Prostate gland (tissue), 2 donors: ENCODE measurements around the gene GPRIN3. TPM values are rescaled to one million over a fixed set of nuclear protein-coding genes. Genes with fewer than 3 reads are reported as not detected.

Experiments
- DNase-seq: peaks from one replicate; pipeline ENCODE4 v3.0.0-alpha.2; 2019; ENCODE audit warnings: low spot score
- H3K27ac ChIP-seq, 2 donors: fragments of 200-600 bp; sonication (generic); 2 replicates each; pipeline ENCODE4 v1.5.1; 2017 to 2019
- H3K27me3 ChIP-seq: fragments of 200-600 bp; sonication (generic); replicated peaks from 2 replicates; pipeline ENCODE4 v1.5.1; 2019; ENCODE audit not compliant: insufficient read depth
- H3K36me3 ChIP-seq, 2 donors: fragments of 200-600 bp; sonication (generic); 1 replicate in 1 of 2; 2 replicates in 1 of 2; pipeline versions ENCODE4 v1.5.1 to v1.8.1; 2017 to 2019
- H3K4me1 ChIP-seq: fragments of 200-600 bp; sonication (generic); replicated peaks from 2 replicates; pipeline ENCODE4 v1.5.1; 2019
- H3K4me3 ChIP-seq, 2 donors: fragments of 200-600 bp; sonication (generic); 2 replicates each; pipeline ENCODE4 v1.5.1; 2017 to 2019
- H3K9me3 ChIP-seq: fragments of 200-600 bp; sonication (generic); 2 replicates; pipeline ENCODE4 v1.5.1; 2017
- CTCF ChIP-seq, 4 experiments: fragments of 200-600 bp in 2 of 4; fragments of 450-650 bp in 2 of 4; sonication (generic) in 2 of 4; IDR thresholded peaks; 1 replicate in 3 of 4; 2 replicates in 1 of 4; pipeline ENCODE4 v1.5.1; 2016 to 2019; ENCODE audit warnings: antibody characterized with exemption in 4 of 4, mild to moderate bottlenecking in 2 of 4, moderate library complexity in 2 of 4
- POLR2A ChIP-seq: fragments of 450-650 bp; IDR thresholded peaks from one replicate; pipeline ENCODE4 v1.6.1; 2016; ENCODE audit warnings: antibody characterized with exemption, mild to moderate bottlenecking
- POLR2AphosphoS5 ChIP-seq: sonication (generic); formaldehyde crosslinking; IDR thresholded peaks from one replicate; pipeline ENCODE4 v1.6.1; 2017; ENCODE audit warnings: antibody characterized with exemption
- WGBS: methylation state at CpG from one replicate; pipeline ENCODE4 v1.1.5; 2018; 5-methylcytosine and 5-hydroxymethylcytosine counted together
- intact Hi-C: fragments of 100-400 bp; cut with DNase I; formaldehyde crosslinking; loops from one replicate; pipeline ENCODE4 v1.14.2; 2022
- total RNA-seq, 2 donors: library from RNA; depleted of rRNA; stranded (reverse); fragments of >200 nt; gene quantifications; one replicate each; pipeline ENCODE4 v1.1.0, GENCODE V29; 2016

GPRIN3 gene
- total RNA-seq, 2 donors from 2014 or later = 0.77 to 2.4 TPM

DNA sequence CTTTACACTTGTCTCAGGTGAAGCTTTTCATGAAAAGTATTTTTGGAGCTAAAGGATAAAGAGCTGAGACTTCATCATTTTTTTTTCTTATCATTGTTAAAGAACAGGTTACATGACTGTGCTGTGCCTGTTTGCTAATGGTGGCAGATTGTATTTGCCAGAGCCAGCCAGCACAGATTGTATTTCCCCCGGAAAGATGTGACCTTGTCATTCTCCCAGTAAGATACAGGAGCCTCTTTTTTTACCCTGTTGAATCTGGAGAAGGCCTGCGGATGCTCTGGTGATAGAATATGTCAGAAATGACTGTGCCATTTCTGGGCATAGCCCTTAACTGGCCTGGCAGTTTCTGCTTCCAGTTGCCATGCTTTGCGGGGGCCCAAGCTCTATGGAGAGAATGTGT lies 91.9 kb downstream of the GPRIN3 start:
- WGBS = 89% methylated on average over 3 of the region's 3 CpGs
- no peaks in the 10 kb centered on the region for H3K27me3 ChIP-seq
- H3K27ac ChIP-seq = no peak overlapping the region
- H3K4me1 ChIP-seq = no peaks in the 10 kb centered on the region
- intact Hi-C loops = no loop called here
- TF ChIP-seq POLR2A (no peak), POLR2AphosphoS5 (no peak), CTCF (IDR thresholded peaks at IDR 0.05) (no peak)
- H3K36me3 ChIP-seq = no peaks in the 10 kb centered on the region
- H3K9me3 ChIP-seq = no peaks in the 10 kb centered on the region
- H3K4me3 ChIP-seq = no peak overlapping the region
- no peak for DNase-seq

GRCh38 chr4:89214308-89214707 lies 93.3 kb downstream of the GPRIN3 start:
- Histone ChIP-seq H3K9me3 (no peaks in the 10 kb centered on the region), H3K36me3 (no peaks in the 10 kb centered on the region), H3K27me3 (no peaks in the 10 kb centered on the region), H3K27ac (no peak overlapping the region), H3K4me1 (no peaks in the 10 kb centered on the region), H3K4me3 (no peak overlapping the region)
- WGBS = 100% methylated on average over 1 of the region's 1 CpG
- TF ChIP-seq CTCF (IDR thresholded peaks at IDR 0.05) = no peak
- TF ChIP-seq POLR2AphosphoS5 = no peak
- TF ChIP-seq POLR2A = no peak
- no peak for DNase-seq
- intact Hi-C loops = no loop called here

- no peaks in the 10 kb centered on the region for H3K36me3 ChIP-seq
- DNase-seq = no peak
- H3K4me1 ChIP-seq = no peaks in the 10 kb centered on the region
- no peaks in the 10 kb centered on the region for H3K9me3 ChIP-seq
- intact Hi-C loops = no loop called here
- H3K27me3 ChIP-seq = no peaks in the 10 kb centered on the region
- WGBS = 28% methylated on average over 4 of the region's 4 CpGs
- no peak overlapping the region for H3K4me3 ChIP-seq
- no peak overlapping the region for H3K27ac ChIP-seq
- TF ChIP-seq POLR2A (no peak), CTCF (IDR thresholded peaks at IDR 0.05) (no peak), POLR2AphosphoS5 (no peak)
Observed at GRCh38 chr4:89213382-89213701, 94.3 kb downstream of the GPRIN3 start.

GRCh38 chr4:89212666-89213381 lies 94.8 kb downstream of the GPRIN3 start:
- intact Hi-C loops = no loop called here

More at GRCh38 chr4:89212666-89213381, 94.8 kb downstream of the GPRIN3 start:
- H3K4me3 ChIP-seq = no peak overlapping the region
- no peaks in the 10 kb centered on the region for H3K27me3 ChIP-seq
- DNase-seq = no peak
- WGBS = 74% methylated on average over 4 of the region's 4 CpGs
- no peak overlapping the region for H3K27ac ChIP-seq
- H3K9me3 ChIP-seq = no peaks in the 10 kb centered on the region
- H3K4me1 ChIP-seq = no peaks in the 10 kb centered on the region
- no peaks in the 10 kb centered on the region for H3K36me3 ChIP-seq
- TF ChIP-seq CTCF (IDR thresholded peaks at IDR 0.05) = no peak
- no peak for TF ChIP-seq POLR2AphosphoS5
- no peak for TF ChIP-seq POLR2A
